Adrenal gland (tissue), 12 donors: ENCODE measurements around the gene CTU2. TPM values are rescaled to one million over a fixed set of nuclear protein-coding genes. Genes with fewer than 3 reads are reported as not detected.

Experiments
- DNase-seq, 7 donors: peaks; one replicate each; pipeline ENCODE4 v3.0.0-alpha.2; 2019 to 2020
- H3K27ac ChIP-seq, 5 donors: fragments of 200-600 bp; sonication (generic) in 4 of 5; 1 replicate in 3 of 5; 2 replicates in 2 of 5; pipeline versions ENCODE4 v1.5.1 to v1.8.0; 2016 to 2020; ENCODE audit warnings: mild to moderate bottlenecking in 1 of 5
- H3K27me3 ChIP-seq: fragments of 200-600 bp; 2 replicates; pipeline ENCODE4 v1.8.0; 2021
- H3K36me3 ChIP-seq, 2 donors: fragments of 200-600 bp; replicated peaks in 1 of 2; 1 replicate in 1 of 2; 2 replicates in 1 of 2; pipeline versions ENCODE4 v1.5.1 to v1.8.0; 2018 to 2022
- H3K4me1 ChIP-seq, 2 donors: fragments of 200-600 bp; replicated peaks in 1 of 2; 1 replicate in 1 of 2; 2 replicates in 1 of 2; pipeline versions ENCODE4 v1.5.1 to v1.8.0; 2018 to 2021
- H3K4me3 ChIP-seq, 4 donors: fragments of 200-600 bp; sonication (generic) in 3 of 4; one replicate each; pipeline ENCODE4 v1.5.1; 2016 to 2018
- H3K9me3 ChIP-seq, 3 donors: fragments of 200-600 bp; sonication (generic) in 1 of 3; replicated peaks in 1 of 3; 1 replicate in 2 of 3; 2 replicates in 1 of 3; pipeline versions ENCODE4 v1.5.1 to v1.8.0; 2016 to 2021
- CTCF ChIP-seq, 6 experiments: fragments of 450-650 bp in 4 of 6; fragments of 200-600 bp in 2 of 6; sonication (generic) in 1 of 6; IDR thresholded peaks; 1 replicate in 5 of 6; 2 replicates in 1 of 6; pipeline versions ENCODE4 v1.5.1 to v1.8.0; 2016 to 2021; ENCODE audit warnings: antibody characterized with exemption in 6 of 6, mild to moderate bottlenecking in 2 of 6, moderate library complexity in 1 of 6
- POLR2A ChIP-seq, 2 donors: fragments of 450-650 bp; IDR thresholded peaks; one replicate each; pipeline ENCODE4 v1.6.1; 2017; ENCODE audit warnings: antibody characterized with exemption in 2 of 2, mild to moderate bottlenecking in 2 of 2, moderate library complexity in 1 of 2
- whole genome bisulfite sequencing, 4 donors: extraction: QIAGEN DNeasy Blood & Tissue Kit in 2 of 4; methylation state at CpG; one replicate each; pipeline versions ENCODE4 v1.1.5 to v1.1.7; 2013 to 2017; 5-methylcytosine and 5-hydroxymethylcytosine counted together
- intact Hi-C, 2 donors: fragments of 100-400 bp; cut with DNase I; formaldehyde crosslinking; loops; one replicate each; pipeline versions ENCODE4 v1.14.1 to v1.15.0; 2022 to 2023
- polyA plus RNA-seq, 3 donors: library from polyadenylated mRNA; stranded (reverse); fragments of 200-250 nt in 2 of 3; fragments of 350-450 nt in 1 of 3; fragmentation: Illumina TruSeq in 1 of 3; extraction: RNeasy Lipid Tissue Mini Kit (QIAGEN cat#74804) in 1 of 3; gene quantifications; one replicate each; pipeline ENCODE4 v1.2.3, GENCODE V29; 2013 to 2014
- total RNA-seq, 9 donors: library from RNA; depleted of rRNA in 4 of 9; stranded (reverse); fragments of >200 nt in 4 of 9; fragments of 120-200 nt in 1 of 9; fragmentation: NEBNext Ultra II Directional in 1 of 9; extraction: Animal tissue kit (Norgen Biotek cat#: 25700) in 1 of 9; gene quantifications; one replicate each; pipeline versions ENCODE4 v1.1.0 to v1.2.4, GENCODE V29; 2013 to 2023
- donor health status: healthy with polysubstance abuse.
- donor health status: Bipolar disorder and iron deficiency.
- donor health status: DM: yes; HTN: yes; CAD: no.
- donor health status: DM: no; HTN: no; CAD: no.
- donor health status: DM: no; HTN: no; CAD: no.
- donor health status: DM: yes; HTN: yes; CAD: no.

CTU2 gene
- total and polyA plus RNA-seq, 12 donors, result 3.6 to 43.8 (median 14.0) TPM

GRCh38 chr16:88721815-88722755, 15.8 kb downstream of the CTU2 start:
- Histone ChIP-seq H3K27me3 (no peaks in the 10 kb centered on the region), H3K36me3 (peaks cover 0 to 93% of the 10 kb centered on the region in 2 donors), H3K27ac (no peak overlapping the region), H3K4me3 (no peak overlapping the region), H3K4me1 (no peaks in the 10 kb centered on the region), H3K9me3 (no peaks in the 10 kb centered on the region)
- WGBS, 4 donors, result 90 to 97% (median 95%) methylated on average over 30 to 61 of the region's 61 CpGs
- no peak for TF ChIP-seq CTCF (IDR thresholded peaks at IDR 0.05)
- TF ChIP-seq POLR2A (IDR thresholded peaks at IDR 0.05), result no peak
- intact Hi-C loops, result no loop called here
- no peak for DNase-seq

GRCh38 chr16:88722784-88723506, 16.6 kb downstream of the CTU2 start:
- TF ChIP-seq POLR2A (IDR thresholded peaks at IDR 0.05), result no peak
- DNase-seq, result no peak
- H3K4me3 ChIP-seq, result no peak overlapping the region
- no peaks in the 10 kb centered on the region for H3K27me3 ChIP-seq
- H3K27ac ChIP-seq, result no peak overlapping the region
- peaks cover 0 to 87% of the 10 kb centered on the region in 2 donors for H3K36me3 ChIP-seq
- no peaks in the 10 kb centered on the region for H3K9me3 ChIP-seq
- intact Hi-C loops, result no loop called here
- WGBS, 4 donors, result 87 to 96% (median 93%) methylated on average over 18 to 39 of the region's 39 CpGs
- no peaks in the 10 kb centered on the region for H3K4me1 ChIP-seq

- H3K4me3 ChIP-seq, result no peak overlapping the region
- no peak overlapping the region for H3K27ac ChIP-seq
- peaks cover 0 to 82% of the 10 kb centered on the region in 2 donors for H3K36me3 ChIP-seq
- intact Hi-C loops, result no loop called here
- H3K4me1 ChIP-seq, result no peaks in the 10 kb centered on the region
- WGBS, 4 donors, result 83 to 95% (median 92%) methylated on average over 2 to 8 of the region's 8 CpGs
- no peaks in the 10 kb centered on the region for H3K27me3 ChIP-seq
- H3K9me3 ChIP-seq, result no peaks in the 10 kb centered on the region
- TF ChIP-seq CTCF (IDR thresholded peaks at IDR 0.05) (no peak), POLR2A (IDR thresholded peaks at IDR 0.05) (no peak)
- DNase-seq, result no peak
Measured at GRCh38 chr16:88723507-88723887, 17.2 kb downstream of the CTU2 start.

- no peak for DNase-seq
- Histone ChIP-seq H3K4me1 (no peaks in the 10 kb centered on the region), H3K4me3 (no peak overlapping the region), H3K27me3 (no peaks in the 10 kb centered on the region), H3K27ac (no peak overlapping the region), H3K9me3 (no peaks in the 10 kb centered on the region), H3K36me3 (peaks cover 0 to 80% of the 10 kb centered on the region in 2 donors)
- 92 to 96% (median 94%) methylated on average over 15 to 17 of the region's 17 CpGs for WGBS, 4 donors
- TF ChIP-seq POLR2A (IDR thresholded peaks at IDR 0.05) (no peak), CTCF (IDR thresholded peaks at IDR 0.05) (no peak)
- intact Hi-C loops, result no loop called here
Measured at GRCh38 chr16:88723911-88724310, 17.6 kb downstream of the CTU2 start.
